SK-N-SH treated with all-trans-retinoic acid at 6 μM for 48 hours (cell line): Measurements from ENCODE around the gene CALB2.

Experiments
- GLIS3 ChIP-seq: fragments of 250-450 bp; sonication (Bioruptor Pico); IDR thresholded peaks from 2 replicates; pipeline ENCODE4 v1.5.0; 2020; ENCODE audit warnings: mild to moderate bottlenecking, moderate library complexity
- RARB ChIP-seq: fragments of 250-450 bp; sonication (Bioruptor Pico); IDR thresholded peaks from 2 replicates; pipeline ENCODE4 v1.8.0; 2021; ENCODE audit warnings: mild to moderate bottlenecking, moderate library complexity
- ZFP3 ChIP-seq: fragments of 250-450 bp; sonication (Bioruptor Pico); IDR thresholded peaks from 2 replicates; pipeline ENCODE4 v1.5.0; 2020; ENCODE audit warnings: mild to moderate bottlenecking, moderate library complexity
- ZFP30 ChIP-seq: fragments of 450-650 bp; formaldehyde crosslinking; IDR thresholded peaks from 2 replicates; pipeline ENCODE4 v1.5.0; 2022; ENCODE audit warnings: mild to moderate bottlenecking, moderate library complexity
- ZNF565 ChIP-seq: fragments of 450-650 bp; formaldehyde crosslinking; conservative IDR thresholded peaks from 2 replicates; pipeline ENCODE4 v1.5.0; 2020; ENCODE audit warnings: low read depth, mild to moderate bottlenecking, moderate library complexity
- ZNF8 ChIP-seq: fragments of 450-650 bp; formaldehyde crosslinking; IDR thresholded peaks from 2 replicates; pipeline ENCODE4 v1.5.0; 2020; ENCODE audit warnings: mild to moderate bottlenecking, moderate library complexity
- TF ChIP-seq, protein P1 (sequence below): fragments of 250-450 bp; sonication (Bioruptor Pico); IDR thresholded peaks from 2 replicates; pipeline ENCODE4 v1.5.1; 2021; ENCODE audit warnings: mild to moderate bottlenecking, moderate library complexity

- no peak for TF ChIP-seq ZNF565 (CRISPR knock-in tag)
- TF ChIP-seq RARB (CRISPR knock-in tag), result no peak
- TF ChIP-seq ZFP30 (CRISPR knock-in tag), result no peak
- no peak for TF ChIP-seq ZNF8 (CRISPR knock-in tag)
- no peak for TF ChIP-seq GLIS3 (CRISPR knock-in tag)
- TF ChIP-seq, protein P1, sequence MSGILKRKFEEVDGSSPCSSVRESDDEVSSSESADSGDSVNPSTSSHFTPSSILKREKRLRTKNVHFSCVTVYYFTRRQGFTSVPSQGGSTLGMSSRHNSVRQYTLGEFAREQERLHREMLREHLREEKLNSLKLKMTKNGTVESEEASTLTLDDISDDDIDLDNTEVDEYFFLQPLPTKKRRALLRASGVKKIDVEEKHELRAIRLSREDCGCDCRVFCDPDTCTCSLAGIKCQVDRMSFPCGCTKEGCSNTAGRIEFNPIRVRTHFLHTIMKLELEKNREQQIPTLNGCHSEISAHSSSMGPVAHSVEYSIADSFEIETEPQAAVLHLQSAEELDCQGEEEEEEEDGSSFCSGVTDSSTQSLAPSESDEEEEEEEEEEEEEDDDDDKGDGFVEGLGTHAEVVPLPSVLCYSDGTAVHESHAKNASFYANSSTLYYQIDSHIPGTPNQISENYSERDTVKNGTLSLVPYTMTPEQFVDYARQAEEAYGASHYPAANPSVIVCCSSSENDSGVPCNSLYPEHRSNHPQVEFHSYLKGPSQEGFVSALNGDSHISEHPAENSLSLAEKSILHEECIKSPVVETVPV, result no peak
- no peak for TF ChIP-seq ZFP3
Measured at GRCh38 chr16:71408536-71408935, 50.0 kb downstream of the CALB2 start.
